OCI-LY3 (cell line): ENCODE data around the gene SLC6A12.

Experiments used
- H2AFZ ChIP-seq: fragments of 200-600, 300-600 bp; shearing (Covaris generic); 2 replicates; pipeline ENCODE4 v1.6.0; 2014; ENCODE audit warnings: antibody characterized with exemption, low read depth, low read length
- H3K27ac ChIP-seq: fragments of 200-600, 300-600 bp; sonication (generic); 2 replicates; pipeline ENCODE4 v1.5.1; 2014; ENCODE audit warnings: mild to moderate bottlenecking, low read length, moderate library complexity, mixed read lengths
- H3K27me3 ChIP-seq: fragments of 200-600, 300-600 bp; sonication (generic); 2 replicates; pipeline ENCODE4 v1.6.1; 2014; ENCODE audit warnings: low read depth, low read length, mixed read lengths
- H3K36me3 ChIP-seq: fragments of 200-600, 300-600 bp; sonication (generic); replicated peaks from 2 replicates; pipeline ENCODE3; 2014; ENCODE audit warnings: low read depth, low read length, mixed read lengths
- H3K4me1 ChIP-seq: fragments of 300-600, 200-600 bp; sonication (generic); 2 replicates; pipeline ENCODE4 v1.6.1; 2014; ENCODE audit warnings: low read length, mixed read lengths
- H3K4me2 ChIP-seq: fragments of 200-600, 300-600 bp; sonication (generic); 2 replicates; pipeline ENCODE4 v1.6.1; 2014; ENCODE audit warnings: low read length, mixed read lengths
- H3K4me3 ChIP-seq: fragments of 300-600, 200-600 bp; sonication (generic); 2 replicates; pipeline ENCODE4 v1.5.1; 2014; ENCODE audit warnings: antibody characterized with exemption, mild to moderate bottlenecking, low read length, moderate library complexity
- H3K79me2 ChIP-seq: fragments of 300-600, 200-600 bp; shearing (Covaris generic); 2 replicates; pipeline ENCODE4 v1.6.1; 2014; ENCODE audit warnings: mild to moderate bottlenecking, low read length, mixed read lengths
- H3K9ac ChIP-seq: fragments of 300-600, 200-600 bp; shearing (Covaris generic); 2 replicates; pipeline ENCODE4 v1.6.0; 2014; ENCODE audit warnings: mild to moderate bottlenecking, low read length, moderate library complexity
- H3K9me3 ChIP-seq: fragments of 200-600, 300-600 bp; shearing (Covaris generic); 2 replicates; pipeline ENCODE4 v1.6.1; 2014; ENCODE audit warnings: low read length, mixed read lengths; ENCODE audit not compliant: insufficient read depth
- H4K20me1 ChIP-seq: fragments of 200-600, 300-600 bp; sonication (generic); 2 replicates; pipeline ENCODE4 v1.6.1; 2016; ENCODE audit warnings: low read length, mixed read lengths; ENCODE audit not compliant: insufficient read depth
- CTCF ChIP-seq: fragments of 200-600, 300-600 bp; sonication (generic); IDR thresholded peaks from 2 replicates; pipeline ENCODE4 v1.5.1; 2014; ENCODE audit warnings: antibody characterized with exemption, low read length, low read depth
- EZH2phosphoT487 ChIP-seq: fragments of 200-600 bp; shearing (Covaris generic); IDR thresholded peaks from 2 replicates; pipeline ENCODE4 v1.6.1; 2018; ENCODE audit warnings: antibody characterized with exemption, mixed run types, low read depth

Gene SLC6A12

DNA sequence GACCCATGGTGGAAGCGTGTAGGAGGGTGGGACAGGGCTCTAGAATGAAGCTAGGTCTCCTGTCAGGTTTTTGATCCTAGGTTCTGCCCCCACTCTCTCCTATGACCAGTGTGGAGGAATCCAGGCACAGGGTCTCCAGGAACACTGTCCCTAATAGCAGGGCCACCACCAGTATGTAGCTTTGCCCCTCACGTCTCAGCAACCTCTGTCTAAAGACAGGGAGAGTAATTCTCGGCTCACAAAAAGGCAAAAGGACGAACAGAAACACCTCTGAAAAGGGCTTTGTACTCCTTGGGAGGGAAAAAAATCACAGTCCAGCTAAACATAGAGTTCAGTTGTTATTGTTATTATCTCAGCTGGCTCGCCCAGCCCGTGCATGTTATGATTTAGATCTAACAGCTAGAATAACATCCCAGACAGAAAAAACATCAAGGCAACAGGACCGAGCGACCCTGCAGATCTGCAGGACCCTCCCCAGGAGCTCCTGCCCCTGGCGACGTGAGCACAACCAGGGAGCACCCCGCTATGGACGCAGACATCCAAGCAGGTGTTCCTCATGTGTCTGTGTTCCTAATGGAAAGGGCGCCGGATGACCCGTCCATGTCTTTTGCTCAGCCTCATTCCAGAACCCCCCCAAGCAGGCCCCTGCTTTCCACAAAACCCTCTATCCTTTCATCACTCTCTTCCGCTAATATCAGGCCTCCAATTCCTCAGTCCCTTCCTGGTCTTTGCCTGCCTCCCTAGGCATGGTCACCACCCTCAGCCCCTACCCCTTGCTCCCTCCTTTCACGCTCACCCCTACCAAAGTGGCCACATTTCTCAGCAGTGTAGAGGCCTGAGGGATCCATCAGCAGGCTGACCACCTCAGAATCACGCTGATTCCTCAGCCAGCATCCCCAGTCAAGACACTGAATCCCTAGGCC, 14.2 kb upstream of the SLC6A12 start:
- Histone ChIP-seq H2AFZ (no peak overlapping the region), H3K4me1 (no peaks in the 10 kb centered on the region), H4K20me1 (no peaks in the 10 kb centered on the region), H3K4me2 (no peak overlapping the region), H3K79me2 (no peaks in the 10 kb centered on the region), H3K27me3 (peaks cover 16% of the 10 kb centered on the region; the same call in 1 of the 2 replicates), H3K27ac (no peak overlapping the region), H3K36me3 (no peaks in the 10 kb centered on the region), H3K9me3 (no peaks in the 10 kb centered on the region), H3K4me3 (no peak overlapping the region), H3K9ac (no peak overlapping the region)
- no peak for TF ChIP-seq EZH2phosphoT487

DNA sequence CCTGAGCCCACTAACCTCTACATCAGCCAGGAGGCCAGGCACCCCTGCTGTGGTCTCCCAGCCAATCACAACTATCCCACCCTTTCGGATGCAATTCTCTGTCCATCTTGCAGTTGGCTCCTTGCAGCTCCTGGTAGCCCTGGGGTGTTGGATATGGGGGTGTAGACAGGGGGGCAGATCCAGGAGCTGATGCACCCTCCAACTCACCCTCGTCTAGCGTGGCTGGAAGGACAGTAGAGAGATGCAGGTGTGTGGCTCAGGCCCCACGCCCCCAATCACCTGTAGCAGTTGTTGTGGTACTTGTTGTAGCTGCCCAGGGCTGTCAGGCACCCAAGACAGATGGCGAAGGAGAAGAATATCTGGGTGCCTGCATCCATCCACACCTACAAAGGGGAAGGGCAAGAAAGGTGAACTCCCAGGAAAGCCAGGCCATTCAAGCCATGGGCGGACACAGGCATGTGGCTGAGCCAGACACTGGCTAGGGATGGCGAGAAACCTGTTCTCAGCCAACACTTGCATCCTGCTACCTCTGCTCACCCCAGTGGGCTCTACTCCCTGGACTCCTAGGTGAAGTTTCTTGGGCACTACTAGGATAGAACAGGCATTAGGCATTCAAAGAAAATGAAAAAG, 13.4 kb upstream of the SLC6A12 start:
- H3K36me3 ChIP-seq = no peaks in the 10 kb centered on the region
- H4K20me1 ChIP-seq = no peaks in the 10 kb centered on the region
- H3K79me2 ChIP-seq = no peaks in the 10 kb centered on the region
- no peak for TF ChIP-seq EZH2phosphoT487
- TF ChIP-seq CTCF = no peak
- H3K27me3 ChIP-seq = peaks cover 16% of the 10 kb centered on the region; the same call in 1 of the 2 replicates
- H3K9ac ChIP-seq = no peak overlapping the region
- no peak overlapping the region for H2AFZ ChIP-seq
- no peak overlapping the region for H3K27ac ChIP-seq
- no peaks in the 10 kb centered on the region for H3K9me3 ChIP-seq
- H3K4me1 ChIP-seq = no peaks in the 10 kb centered on the region
- H3K4me3 ChIP-seq = no peak overlapping the region
- H3K4me2 ChIP-seq = no peak overlapping the region

DNA sequence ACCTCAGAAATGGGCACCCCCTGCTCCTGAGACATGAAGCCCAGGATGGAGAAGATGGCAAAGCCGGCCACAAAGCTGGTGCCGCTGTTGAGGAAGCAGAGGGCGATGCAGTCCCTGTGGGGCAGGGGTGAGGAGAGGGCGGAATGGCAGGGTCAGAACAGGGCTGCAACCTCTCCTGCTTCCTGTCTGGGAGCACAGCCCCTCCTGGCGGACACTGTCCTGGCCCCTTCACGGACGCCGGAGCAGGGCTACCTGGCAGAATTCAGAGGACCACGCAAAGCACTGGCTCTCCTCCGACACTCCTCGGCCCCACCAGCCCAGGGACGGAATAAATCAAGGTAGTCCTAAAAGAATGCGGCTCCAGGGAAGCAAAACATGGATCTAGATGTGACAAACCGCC, 12.4 kb upstream of the SLC6A12 start:
- Histone ChIP-seq H3K4me3 (no peak overlapping the region), H3K79me2 (no peaks in the 10 kb centered on the region), H3K27me3 (peaks cover 16% of the 10 kb centered on the region; the same call in 1 of the 2 replicates), H3K4me1 (no peaks in the 10 kb centered on the region), H2AFZ (no peak overlapping the region), H3K36me3 (no peaks in the 10 kb centered on the region), H3K4me2 (no peak overlapping the region), H3K9me3 (no peaks in the 10 kb centered on the region), H3K27ac (no peak overlapping the region), H4K20me1 (no peaks in the 10 kb centered on the region), H3K9ac (no peak overlapping the region)
- TF ChIP-seq CTCF = no peak
- no peak for TF ChIP-seq EZH2phosphoT487

GRCh38 chr12:225012-225411, 11.1 kb upstream of the SLC6A12 start:
- Histone ChIP-seq H3K9me3 (no peaks in the 10 kb centered on the region), H3K36me3 (no peaks in the 10 kb centered on the region), H3K27me3 (peaks cover 11% of the 10 kb centered on the region; the same call in 1 of the 2 replicates), H2AFZ (no peak overlapping the region), H3K79me2 (no peaks in the 10 kb centered on the region), H3K4me2 (no peak overlapping the region), H4K20me1 (no peaks in the 10 kb centered on the region), H3K9ac (no peak overlapping the region), H3K4me1 (no peaks in the 10 kb centered on the region), H3K27ac (no peak overlapping the region), H3K4me3 (no peak overlapping the region)
- TF ChIP-seq EZH2phosphoT487 = no peak

GRCh38 chr12:224330-224729, 10.4 kb upstream of the SLC6A12 start:
- Histone ChIP-seq H3K79me2 (no peaks in the 10 kb centered on the region), H4K20me1 (no peaks in the 10 kb centered on the region), H3K4me2 (no peak overlapping the region), H3K27ac (no peak overlapping the region), H3K36me3 (no peaks in the 10 kb centered on the region), H3K27me3 (peaks cover 9% of the 10 kb centered on the region; the same call in 1 of the 2 replicates), H3K9ac (no peak overlapping the region), H2AFZ (no peak overlapping the region), H3K9me3 (no peaks in the 10 kb centered on the region), H3K4me3 (no peak overlapping the region), H3K4me1 (no peaks in the 10 kb centered on the region)
- TF ChIP-seq EZH2phosphoT487 (no peak), CTCF (no peak)
